K562 (cell line): ENCODE results near the gene ZDHHC14. TPM values are rescaled to one million over a fixed set of nuclear protein-coding genes. Genes with fewer than 3 reads are reported as not detected.

ENCODE experiments used
- CBX5 ChIP-seq: IDR thresholded peaks from 2 replicates; pipeline ENCODE4 v1.6.1; 2014; ENCODE audit warnings: low read depth, borderline replicate concordance
- CXXC5 ChIP-seq: fragments of 250-450 bp; sonication (Bioruptor Pico); IDR thresholded peaks from 2 replicates; pipeline ENCODE4 v1.8.0; 2022; ENCODE audit warnings: inconsistent platforms, mild to moderate bottlenecking, moderate library complexity
- DNMT1 ChIP-seq: fragments of 450-650 bp; IDR thresholded peaks from 2 replicates; pipeline ENCODE4 v1.6.1; 2016; ENCODE audit warnings: antibody characterized with exemption, mild to moderate bottlenecking
- ELK3 ChIP-seq: fragments of 450-650 bp; formaldehyde crosslinking; IDR thresholded peaks from 2 replicates; pipeline ENCODE4 v1.4.0; 2020; ENCODE audit warnings: mild to moderate bottlenecking
- FOXO4 ChIP-seq: fragments of 450-650 bp; formaldehyde crosslinking; IDR thresholded peaks from 2 replicates; pipeline ENCODE4 v1.4.0; 2020; ENCODE audit warnings: mild to moderate bottlenecking, moderate library complexity
- GMEB1 ChIP-seq: fragments of 250-450 bp; sonication (Bioruptor Pico); IDR thresholded peaks from 2 replicates; pipeline ENCODE4 v1.4.0; 2020; ENCODE audit warnings: mild to moderate bottlenecking
- MGA ChIP-seq: fragments of 450-650 bp; IDR thresholded peaks from 2 replicates; pipeline ENCODE4 v1.6.1; 2016; ENCODE audit warnings: mild to moderate bottlenecking, moderate library complexity
- MTA1 ChIP-seq: fragments of 450-650 bp; IDR thresholded peaks from 2 replicates; pipeline ENCODE4 v1.6.1; 2017; ENCODE audit warnings: borderline replicate concordance
- NRF1 ChIP-seq, 2 experiments: fragments of 450-650 bp; IDR thresholded peaks in 1 of 2; conservative IDR thresholded peaks in 1 of 2; 2 replicates each; pipeline ENCODE4 v1.6.1; 2014; ENCODE audit warnings: mild to moderate bottlenecking in 2 of 2
- RAD51 ChIP-seq: fragments of 450-650 bp; IDR thresholded peaks from 2 replicates; pipeline ENCODE4 v1.7.1; 2016; ENCODE audit warnings: low read depth, mild to moderate bottlenecking, borderline replicate concordance
- ZKSCAN1 ChIP-seq: fragments of 150-350 bp; IDR thresholded peaks from 2 replicates; pipeline ENCODE4 v1.6.1; 2016; ENCODE audit warnings: low read depth, low read length
- ZNF707 ChIP-seq: fragments of 250-450 bp; sonication (Bioruptor Pico); conservative IDR thresholded peaks from 2 replicates; pipeline ENCODE4 v1.8.0; 2022; ENCODE audit warnings: inconsistent platforms, mild to moderate bottlenecking, moderate library complexity
- polyA plus RNA-seq, 8 experiments: library from polyadenylated mRNA; depleted of rRNA in 4 of 8; stranded (reverse) in 5 of 8; unstranded in 3 of 8; fragments of >200 nt; fragmentation: Nextera tagmentation in 2 of 8; fragmentation: Illumina TruSeq in 1 of 8; extraction: Ambion mirVana in 2 of 8; extraction: Trizol in 1 of 8; gene quantifications; 2 replicates each; pipeline versions ENCODE4 v1.2.1 to v1.2.3, GENCODE V29; 2011 to 2014; ENCODE audit warnings: inconsistent platforms in 1 of 8, missing spikeins in 1 of 8
- total RNA-seq, 7 experiments: library from RNA; depleted of rRNA in 6 of 7; stranded (reverse); fragments of >200 nt in 6 of 7; fragmentation: Illumina TruSeq in 2 of 7; extraction: Trizol in 2 of 7; gene quantifications; 2 replicates each; pipeline versions ENCODE4 v1.2.1 to v1.2.3, GENCODE V29; 2011 to 2021; ENCODE audit warnings: low replicate concordance in 1 of 7

ZDHHC14 gene
- total and polyA plus RNA-seq, 9 of the 15 experiments (the other 6 are each of a cell fraction or from before 2014, with no cell fraction given), result 0.92 to 23.1 (median 13.8) TPM

GRCh38 chr6:157534134-157534871 is 153.3 kb downstream of the ZDHHC14 start (continued):
- peak; percentile 86 for TF ChIP-seq CXXC5 (CRISPR knock-in tag)
- no peak for TF ChIP-seq ELK3 (CRISPR knock-in tag)
- no peak for TF ChIP-seq GMEB1
- TF ChIP-seq ZNF707 (CRISPR knock-in tag), result no peak
- no peak for TF ChIP-seq MGA
- no peak for TF ChIP-seq CBX5
- no peak for TF ChIP-seq ZKSCAN1
- TF ChIP-seq DNMT1, result no peak
- TF ChIP-seq RAD51, result no peak
- no peak for TF ChIP-seq MTA1
- TF ChIP-seq NRF1 (conservative IDR thresholded peaks at IDR 0.05 in 1 of 2, IDR thresholded peaks at IDR 0.05 in 1 of 2), result no peak
- TF ChIP-seq FOXO4 (CRISPR knock-in tag), result peak; percentile 80; the same call in 1 of the 2 replicates
